ENCODE measurements around the gene TIFAB. TPM values are rescaled to one million over a fixed set of nuclear protein-coding genes. Genes with fewer than 3 reads are reported as not detected.

Gene TIFAB
- total RNA-seq, 1 donor from 2014 or later, result not detected

DNA sequence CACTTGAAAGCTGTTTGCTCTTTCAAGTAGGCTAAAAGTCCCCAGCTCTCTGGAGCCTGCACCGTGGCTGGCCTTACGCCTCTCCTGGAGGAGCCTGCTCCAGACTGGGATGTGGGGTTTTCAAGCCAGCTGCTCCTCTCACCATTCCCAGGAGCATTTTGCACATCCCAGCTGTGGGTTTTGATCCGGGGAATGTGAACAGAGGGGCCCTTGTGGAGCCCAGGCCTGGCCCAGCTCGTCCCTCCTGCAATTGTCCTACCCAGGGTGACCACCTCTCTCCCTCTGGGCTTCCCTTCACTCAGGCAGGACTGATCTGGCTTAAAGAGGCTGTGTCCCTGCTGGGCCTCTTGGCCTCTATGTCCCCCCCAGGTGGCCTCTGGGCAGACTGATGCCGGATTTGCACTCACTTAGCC is 32.5 kb upstream of the TIFAB start:
- DNase-seq (ENCODE audit: low spot score in 2 of 2), result no peak
- Histone ChIP-seq H3K9me3 (no peaks in the 10 kb centered on the region), H3K36me3 (no peaks in the 10 kb centered on the region), H3K4me1 (peaks cover 0 to 10% of the 10 kb centered on the region in 2 donors), H3K4me3 (no peak overlapping the region), H3K27me3 (no peaks in the 10 kb centered on the region), H3K27ac (no peak overlapping the region)
- intact Hi-C loops (cut with DNase I), result no loop called here
- TF ChIP-seq CTCF (IDR thresholded peaks at IDR 0.05), result no peak

- no peak overlapping the region for H3K4me3 ChIP-seq
- H3K27me3 ChIP-seq, result no peaks in the 10 kb centered on the region
- intact Hi-C loops (cut with DNase I), result no loop called here
- H3K9me3 ChIP-seq, result no peaks in the 10 kb centered on the region
- DNase-seq (ENCODE audit: low spot score in 2 of 2), result no peak
- no peak for TF ChIP-seq CTCF (IDR thresholded peaks at IDR 0.05)
- peaks cover 0 to 3% of the 10 kb centered on the region in 2 donors for H3K4me1 ChIP-seq
- H3K36me3 ChIP-seq, result no peaks in the 10 kb centered on the region
- no peak overlapping the region for H3K27ac ChIP-seq
Measured at GRCh38 chr5:135483254-135483653, 31.1 kb upstream of the TIFAB start.

DNA sequence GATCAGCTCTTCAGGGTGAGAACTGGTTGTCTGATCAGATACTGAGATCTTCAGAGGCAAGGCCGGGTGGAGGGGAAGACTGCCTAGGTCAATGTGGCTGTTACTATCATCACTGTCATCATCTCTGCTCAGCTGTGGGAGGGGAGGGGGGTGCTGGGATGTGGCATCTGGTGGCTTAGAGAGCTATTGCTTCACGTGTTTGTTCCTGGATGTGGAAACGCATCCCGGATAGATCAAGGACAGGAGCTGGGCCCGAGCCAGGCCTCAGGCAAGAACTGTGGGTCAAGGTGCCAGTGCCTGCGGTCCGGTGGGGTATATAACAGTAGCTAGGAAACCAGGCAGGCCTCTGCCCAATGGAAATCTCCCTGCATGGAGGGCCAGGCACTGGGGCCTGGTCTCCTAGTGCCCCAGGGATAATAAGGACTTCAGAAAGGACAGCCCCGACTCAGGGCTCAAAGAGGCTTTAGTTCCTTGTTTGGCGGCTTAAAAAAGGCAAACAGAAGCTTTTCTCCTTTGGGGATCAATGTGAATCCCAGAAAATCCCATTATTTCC is 30.3 kb upstream of the TIFAB start:
- Histone ChIP-seq H3K27ac (no peak overlapping the region), H3K4me1 (no peaks in the 10 kb centered on the region), H3K27me3 (no peaks in the 10 kb centered on the region), H3K9me3 (no peaks in the 10 kb centered on the region), H3K36me3 (no peaks in the 10 kb centered on the region), H3K4me3 (no peak overlapping the region)
- TF ChIP-seq CTCF (IDR thresholded peaks at IDR 0.05), result no peak
- intact Hi-C loops (cut with DNase I), result no loop called here
- no peak for DNase-seq (ENCODE audit: low spot score in 2 of 2)

DNA sequence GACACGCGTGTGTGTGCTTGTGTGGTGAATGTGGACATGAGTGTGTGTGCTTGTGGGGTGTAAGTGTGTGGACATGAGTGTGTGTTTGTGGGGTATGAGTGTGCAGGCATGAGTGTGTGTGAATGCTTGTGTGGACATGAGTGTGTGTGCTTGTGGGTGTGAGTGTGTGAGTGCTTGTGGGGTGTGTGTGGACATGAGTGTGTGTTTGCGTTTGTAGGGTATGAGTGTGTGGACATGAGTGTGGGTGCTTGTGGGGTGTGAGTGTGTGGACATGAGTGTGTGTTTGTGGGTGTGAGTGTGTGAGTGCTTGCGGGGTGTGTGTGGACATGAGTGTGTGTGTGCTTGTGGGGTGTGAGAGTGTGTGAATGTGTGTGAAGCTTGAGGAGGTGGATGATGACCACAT is 29.8 kb upstream of the TIFAB start:
- Histone ChIP-seq H3K36me3 (no peaks in the 10 kb centered on the region), H3K4me3 (no peak overlapping the region), H3K27ac (no peak overlapping the region), H3K9me3 (no peaks in the 10 kb centered on the region), H3K4me1 (no peaks in the 10 kb centered on the region), H3K27me3 (no peaks in the 10 kb centered on the region)
- TF ChIP-seq CTCF (IDR thresholded peaks at IDR 0.05), result no peak
- no peak for DNase-seq (ENCODE audit: low spot score in 2 of 2)
- intact Hi-C loops (cut with DNase I), result no loop called here

- Histone ChIP-seq H3K27me3 (no peaks in the 10 kb centered on the region), H3K27ac (no peak overlapping the region), H3K4me3 (no peak overlapping the region), H3K9me3 (no peaks in the 10 kb centered on the region), H3K4me1 (no peaks in the 10 kb centered on the region), H3K36me3 (no peaks in the 10 kb centered on the region)
- TF ChIP-seq CTCF (IDR thresholded peaks at IDR 0.05), result no peak
- no peak for DNase-seq (ENCODE audit: low spot score in 2 of 2)
- intact Hi-C loops (cut with DNase I), result no loop called here
Measured at GRCh38 chr5:135481387-135481786, 29.2 kb upstream of the TIFAB start.

DNA sequence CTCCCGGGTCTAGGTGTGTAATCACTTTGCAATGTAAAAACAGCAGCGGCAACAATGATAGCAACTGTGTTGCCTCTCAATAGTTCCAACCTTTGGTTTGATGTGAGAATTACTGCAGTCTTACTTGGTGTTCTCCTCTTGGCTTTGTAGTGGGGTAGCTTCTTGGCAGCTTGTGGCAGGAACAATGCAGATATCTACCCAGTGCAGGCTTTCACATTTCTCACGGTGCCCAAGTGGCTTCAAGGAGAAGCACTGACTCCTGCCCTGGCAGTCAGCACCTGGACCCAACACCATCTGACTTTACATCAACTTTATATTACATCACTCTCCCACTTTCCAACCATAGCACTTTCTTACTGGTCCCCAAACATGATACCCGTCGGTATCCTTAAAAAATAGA is 28.4 kb upstream of the TIFAB start:
- no peaks in the 10 kb centered on the region for H3K9me3 ChIP-seq
- H3K36me3 ChIP-seq, result no peaks in the 10 kb centered on the region
- DNase-seq (ENCODE audit: low spot score in 2 of 2), result no peak
- H3K27ac ChIP-seq, result no peak overlapping the region
- no peaks in the 10 kb centered on the region for H3K4me1 ChIP-seq
- intact Hi-C loops (cut with DNase I), result no loop called here
- no peaks in the 10 kb centered on the region for H3K27me3 ChIP-seq
- H3K4me3 ChIP-seq, result no peak overlapping the region
- TF ChIP-seq CTCF (IDR thresholded peaks at IDR 0.05), result no peak
